GM23338 (cell line): Measurements from ENCODE around the gene SNX32. TPM values are rescaled to one million over a fixed set of nuclear protein-coding genes. Genes with fewer than 3 reads are reported as not detected.

Source experiments
- ATAC-seq: fragments of 200-7000 bp; cut with Tn5 transposase; 3 replicates; pipeline ENCODE4 v1.9.1; 2020
- DNase-seq: peaks from one replicate; pipeline ENCODE4 v3.0.0-alpha.2; 2015; ENCODE audit warnings: low spot score
- H2AFZ ChIP-seq: fragments of 200-600 bp; sonication (generic); 2 replicates; pipeline ENCODE4 v1.8.0; 2016; ENCODE audit warnings: antibody characterized with exemption, mild to moderate bottlenecking, moderate library complexity
- H3F3A ChIP-seq: fragments of 200-600 bp; sonication (generic); replicated peaks from 2 replicates; pipeline ENCODE4 v1.8.0; 2017; ENCODE audit warnings: antibody characterized with exemption, mixed run types, low read depth
- H3K27ac ChIP-seq: fragments of 200-600 bp; sonication (generic); 2 replicates; pipeline ENCODE4 v1.6.1; 2016; ENCODE audit warnings: low read depth
- H3K27me3 ChIP-seq: fragments of 200-600 bp; sonication (generic); 2 replicates; pipeline ENCODE4 v1.8.0; 2016; ENCODE audit warnings: mild to moderate bottlenecking, mixed run types, moderate library complexity; ENCODE audit not compliant: insufficient read depth
- H3K36me3 ChIP-seq: fragments of 200-600 bp; sonication (generic); 2 replicates; pipeline ENCODE4 v1.8.0; 2016; ENCODE audit warnings: mild to moderate bottlenecking; ENCODE audit not compliant: insufficient read depth
- H3K4me1 ChIP-seq: fragments of 200-600 bp; sonication (generic); 2 replicates; pipeline ENCODE4 v1.8.0; 2016; ENCODE audit warnings: mild to moderate bottlenecking, moderate library complexity; ENCODE audit not compliant: insufficient read depth
- H3K4me2 ChIP-seq: fragments of 200-600 bp; sonication (generic); 2 replicates; pipeline ENCODE4 v1.7.1; 2017; ENCODE audit warnings: mixed run types
- H3K4me3 ChIP-seq: fragments of 200-600 bp; sonication (generic); 2 replicates; pipeline ENCODE4 v1.6.1; 2016; ENCODE audit warnings: mixed run types
- H3K79me2 ChIP-seq: fragments of 200-600 bp; sonication (generic); replicated peaks from 2 replicates; pipeline ENCODE4 v1.8.0; 2017; ENCODE audit warnings: mild to moderate bottlenecking; ENCODE audit not compliant: insufficient read depth
- H3K9me2 ChIP-seq: fragments of 200-600 bp; sonication (generic); 2 replicates; pipeline ENCODE4 v1.8.0; 2017; ENCODE audit not compliant: insufficient read depth
- H4K20me1 ChIP-seq: fragments of 200-600 bp; sonication (generic); replicated peaks from 2 replicates; pipeline ENCODE4 v1.8.0; 2017; ENCODE audit warnings: mild to moderate bottlenecking; ENCODE audit not compliant: insufficient read depth
- H3K27ac Mint-ChIP-seq: 2 replicates; pipeline ENCODE4 v1.8.0; 2020; ENCODE audit warnings: inconsistent platforms, mild to moderate bottlenecking, moderate library complexity, mixed read lengths
- H3K27me3 Mint-ChIP-seq: 3 replicates; pipeline ENCODE4 v1.8.0; 2022; ENCODE audit warnings: low read depth, mild to moderate bottlenecking, moderate library complexity, mixed read lengths, inconsistent platforms; ENCODE audit not compliant: insufficient read depth, poor library complexity
- H3K36me3 Mint-ChIP-seq: 3 replicates; pipeline ENCODE4 v1.8.0; 2021; ENCODE audit warnings: low read depth, mild to moderate bottlenecking, inconsistent platforms, moderate library complexity, mixed read lengths
- H3K4me1 Mint-ChIP-seq: 3 replicates; pipeline ENCODE4 v1.8.0; 2020; ENCODE audit warnings: mild to moderate bottlenecking, inconsistent platforms, mixed read lengths
- H3K4me3 Mint-ChIP-seq: 3 replicates; pipeline ENCODE4 v1.8.0; 2021; ENCODE audit warnings: moderate library complexity, mild to moderate bottlenecking, inconsistent platforms, mixed read lengths
- H3K9me3 Mint-ChIP-seq: 3 replicates; pipeline ENCODE4 v1.8.0; 2020; ENCODE audit warnings: moderate library complexity, mild to moderate bottlenecking, inconsistent platforms, mixed read lengths
- CREB1 ChIP-seq: fragments of 250-450 bp; sonication (Bioruptor Pico); IDR thresholded peaks from 2 replicates; pipeline ENCODE4 v1.5.0; 2020; ENCODE audit warnings: low read depth, mild to moderate bottlenecking, moderate library complexity
- EZH2phosphoT487 ChIP-seq: fragments of 200-600 bp; sonication (generic); IDR thresholded peaks from one replicate; pipeline ENCODE4 v1.8.1; 2018; ENCODE audit warnings: antibody characterized with exemption; ENCODE audit not compliant: unreplicated experiment
- JUNB ChIP-seq: IDR thresholded peaks from one replicate; pipeline ENCODE4 v1.6.1; 2016; ENCODE audit warnings: antibody characterized with exemption; ENCODE audit not compliant: unreplicated experiment
- POLR2AphosphoS5 ChIP-seq: IDR thresholded peaks from 2 replicates; pipeline ENCODE4 v1.6.1; 2016; ENCODE audit warnings: antibody characterized with exemption, low read depth
- ZNF331 ChIP-seq: fragments of 250-450 bp; sonication (Bioruptor Pico); IDR thresholded peaks from 2 replicates; pipeline ENCODE4 v1.5.0; 2020; ENCODE audit warnings: low read depth, mild to moderate bottlenecking, moderate library complexity
- polyA plus RNA-seq: library from polyadenylated mRNA; unstranded; fragments of >200 nt; fragmentation: Nextera tagmentation; extraction: Ambion mirVana; gene quantifications from 2 replicates; pipeline ENCODE4 v1.2.1, GENCODE V29; 2016
- total RNA-seq: library from RNA; depleted of rRNA; stranded (reverse); fragments of >200 nt; shearing (Covaris generic); gene quantifications from 2 replicates; pipeline ENCODE4 v1.2.3, GENCODE V29; 2014
- TF ChIP-seq, protein P1 (sequence below): IDR thresholded peaks from one replicate; pipeline ENCODE4 v1.6.1; 2018; ENCODE audit warnings: antibody characterized with exemption; ENCODE audit not compliant: unreplicated experiment
- TF ChIP-seq, protein P2 (sequence below): fragments of 250-450 bp; sonication (Bioruptor Pico); IDR thresholded peaks from 2 replicates; pipeline ENCODE4 v1.5.0; 2020; ENCODE audit warnings: mild to moderate bottlenecking, moderate library complexity

Gene SNX32
- total and polyA plus RNA-seq, 2 experiments from 2014 or later: 0.49 to 1.2 TPM

DNA sequence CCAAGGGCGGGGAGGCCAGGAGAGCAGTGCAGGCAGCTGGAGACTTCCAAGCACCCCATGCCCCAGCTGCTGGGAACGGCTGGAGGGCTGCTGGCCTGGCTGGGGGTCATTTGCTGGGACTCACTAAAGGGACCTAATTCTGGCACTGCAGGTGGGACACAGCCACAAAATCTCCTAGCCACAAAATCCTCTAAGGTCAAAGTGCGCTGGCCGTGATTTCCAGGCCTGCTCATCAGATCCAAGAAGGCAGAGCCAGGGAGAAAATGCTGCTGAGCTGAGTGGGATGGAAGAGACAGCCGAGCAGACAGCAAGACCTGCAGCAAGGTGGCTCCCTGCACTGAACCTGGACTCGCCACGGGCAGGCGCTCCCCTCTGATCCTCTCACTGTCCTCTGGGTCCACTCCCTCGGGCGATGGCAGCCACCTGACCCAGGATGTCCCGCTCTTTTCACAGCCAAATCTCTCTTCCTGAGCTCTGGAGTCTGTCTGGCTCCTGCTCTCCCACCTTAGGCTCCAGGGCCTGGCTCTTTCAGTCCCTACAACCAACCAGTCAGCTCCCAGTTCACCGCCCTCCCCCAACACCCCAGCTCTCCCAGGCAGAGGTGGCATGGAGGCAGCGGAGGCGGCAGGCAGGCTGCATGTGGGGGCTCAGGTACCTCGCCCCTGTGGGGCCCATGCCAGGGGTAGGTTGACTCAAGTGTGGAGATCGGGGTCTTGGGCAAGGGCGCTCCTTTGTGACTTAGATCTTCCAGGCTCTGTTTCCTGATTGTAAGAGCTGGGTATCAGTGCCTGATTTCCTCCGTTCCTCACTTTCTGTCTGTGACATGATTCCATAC lies 32.4 kb upstream of the SNX32 start:
- no peak overlapping the region; the same call in 2 of the 3 replicates for H3K4me3 Mint-ChIP-seq
- Histone ChIP-seq H2AFZ (peak overlapping the region; percentile 78), H3F3A (0 out of 2 replicates have a peak, but pooled peaks cover 4% of the 10 kb centered on the region), H3K9me2 (no peaks in the 10 kb centered on the region), H3K79me2 (no peaks in the 10 kb centered on the region), H3K27ac (no peak overlapping the region), H3K4me1 (peaks cover 7% of the 10 kb centered on the region; the same call in 1 of the 2 replicates), H3K36me3 (no peaks in the 10 kb centered on the region), H3K27me3 (no peaks in the 10 kb centered on the region), H3K4me3 (no peak overlapping the region), H4K20me1 (no peaks in the 10 kb centered on the region), H3K4me2 (no peak overlapping the region)
- H3K4me1 Mint-ChIP-seq: peaks cover 30% of the 10 kb centered on the region
- H3K36me3 Mint-ChIP-seq: no peaks in the 10 kb centered on the region
- TF ChIP-seq POLR2AphosphoS5 (no peak), CREB1 (no peak), ZNF331 (no peak), EZH2phosphoT487 (no peak), JUNB (no peak)
- TF ChIP-seq, protein P1, sequence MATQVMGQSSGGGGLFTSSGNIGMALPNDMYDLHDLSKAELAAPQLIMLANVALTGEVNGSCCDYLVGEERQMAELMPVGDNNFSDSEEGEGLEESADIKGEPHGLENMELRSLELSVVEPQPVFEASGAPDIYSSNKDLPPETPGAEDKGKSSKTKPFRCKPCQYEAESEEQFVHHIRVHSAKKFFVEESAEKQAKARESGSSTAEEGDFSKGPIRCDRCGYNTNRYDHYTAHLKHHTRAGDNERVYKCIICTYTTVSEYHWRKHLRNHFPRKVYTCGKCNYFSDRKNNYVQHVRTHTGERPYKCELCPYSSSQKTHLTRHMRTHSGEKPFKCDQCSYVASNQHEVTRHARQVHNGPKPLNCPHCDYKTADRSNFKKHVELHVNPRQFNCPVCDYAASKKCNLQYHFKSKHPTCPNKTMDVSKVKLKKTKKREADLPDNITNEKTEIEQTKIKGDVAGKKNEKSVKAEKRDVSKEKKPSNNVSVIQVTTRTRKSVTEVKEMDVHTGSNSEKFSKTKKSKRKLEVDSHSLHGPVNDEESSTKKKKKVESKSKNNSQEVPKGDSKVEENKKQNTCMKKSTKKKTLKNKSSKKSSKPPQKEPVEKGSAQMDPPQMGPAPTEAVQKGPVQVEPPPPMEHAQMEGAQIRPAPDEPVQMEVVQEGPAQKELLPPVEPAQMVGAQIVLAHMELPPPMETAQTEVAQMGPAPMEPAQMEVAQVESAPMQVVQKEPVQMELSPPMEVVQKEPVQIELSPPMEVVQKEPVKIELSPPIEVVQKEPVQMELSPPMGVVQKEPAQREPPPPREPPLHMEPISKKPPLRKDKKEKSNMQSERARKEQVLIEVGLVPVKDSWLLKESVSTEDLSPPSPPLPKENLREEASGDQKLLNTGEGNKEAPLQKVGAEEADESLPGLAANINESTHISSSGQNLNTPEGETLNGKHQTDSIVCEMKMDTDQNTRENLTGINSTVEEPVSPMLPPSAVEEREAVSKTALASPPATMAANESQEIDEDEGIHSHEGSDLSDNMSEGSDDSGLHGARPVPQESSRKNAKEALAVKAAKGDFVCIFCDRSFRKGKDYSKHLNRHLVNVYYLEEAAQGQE: no peak
- TF ChIP-seq, protein P2, sequence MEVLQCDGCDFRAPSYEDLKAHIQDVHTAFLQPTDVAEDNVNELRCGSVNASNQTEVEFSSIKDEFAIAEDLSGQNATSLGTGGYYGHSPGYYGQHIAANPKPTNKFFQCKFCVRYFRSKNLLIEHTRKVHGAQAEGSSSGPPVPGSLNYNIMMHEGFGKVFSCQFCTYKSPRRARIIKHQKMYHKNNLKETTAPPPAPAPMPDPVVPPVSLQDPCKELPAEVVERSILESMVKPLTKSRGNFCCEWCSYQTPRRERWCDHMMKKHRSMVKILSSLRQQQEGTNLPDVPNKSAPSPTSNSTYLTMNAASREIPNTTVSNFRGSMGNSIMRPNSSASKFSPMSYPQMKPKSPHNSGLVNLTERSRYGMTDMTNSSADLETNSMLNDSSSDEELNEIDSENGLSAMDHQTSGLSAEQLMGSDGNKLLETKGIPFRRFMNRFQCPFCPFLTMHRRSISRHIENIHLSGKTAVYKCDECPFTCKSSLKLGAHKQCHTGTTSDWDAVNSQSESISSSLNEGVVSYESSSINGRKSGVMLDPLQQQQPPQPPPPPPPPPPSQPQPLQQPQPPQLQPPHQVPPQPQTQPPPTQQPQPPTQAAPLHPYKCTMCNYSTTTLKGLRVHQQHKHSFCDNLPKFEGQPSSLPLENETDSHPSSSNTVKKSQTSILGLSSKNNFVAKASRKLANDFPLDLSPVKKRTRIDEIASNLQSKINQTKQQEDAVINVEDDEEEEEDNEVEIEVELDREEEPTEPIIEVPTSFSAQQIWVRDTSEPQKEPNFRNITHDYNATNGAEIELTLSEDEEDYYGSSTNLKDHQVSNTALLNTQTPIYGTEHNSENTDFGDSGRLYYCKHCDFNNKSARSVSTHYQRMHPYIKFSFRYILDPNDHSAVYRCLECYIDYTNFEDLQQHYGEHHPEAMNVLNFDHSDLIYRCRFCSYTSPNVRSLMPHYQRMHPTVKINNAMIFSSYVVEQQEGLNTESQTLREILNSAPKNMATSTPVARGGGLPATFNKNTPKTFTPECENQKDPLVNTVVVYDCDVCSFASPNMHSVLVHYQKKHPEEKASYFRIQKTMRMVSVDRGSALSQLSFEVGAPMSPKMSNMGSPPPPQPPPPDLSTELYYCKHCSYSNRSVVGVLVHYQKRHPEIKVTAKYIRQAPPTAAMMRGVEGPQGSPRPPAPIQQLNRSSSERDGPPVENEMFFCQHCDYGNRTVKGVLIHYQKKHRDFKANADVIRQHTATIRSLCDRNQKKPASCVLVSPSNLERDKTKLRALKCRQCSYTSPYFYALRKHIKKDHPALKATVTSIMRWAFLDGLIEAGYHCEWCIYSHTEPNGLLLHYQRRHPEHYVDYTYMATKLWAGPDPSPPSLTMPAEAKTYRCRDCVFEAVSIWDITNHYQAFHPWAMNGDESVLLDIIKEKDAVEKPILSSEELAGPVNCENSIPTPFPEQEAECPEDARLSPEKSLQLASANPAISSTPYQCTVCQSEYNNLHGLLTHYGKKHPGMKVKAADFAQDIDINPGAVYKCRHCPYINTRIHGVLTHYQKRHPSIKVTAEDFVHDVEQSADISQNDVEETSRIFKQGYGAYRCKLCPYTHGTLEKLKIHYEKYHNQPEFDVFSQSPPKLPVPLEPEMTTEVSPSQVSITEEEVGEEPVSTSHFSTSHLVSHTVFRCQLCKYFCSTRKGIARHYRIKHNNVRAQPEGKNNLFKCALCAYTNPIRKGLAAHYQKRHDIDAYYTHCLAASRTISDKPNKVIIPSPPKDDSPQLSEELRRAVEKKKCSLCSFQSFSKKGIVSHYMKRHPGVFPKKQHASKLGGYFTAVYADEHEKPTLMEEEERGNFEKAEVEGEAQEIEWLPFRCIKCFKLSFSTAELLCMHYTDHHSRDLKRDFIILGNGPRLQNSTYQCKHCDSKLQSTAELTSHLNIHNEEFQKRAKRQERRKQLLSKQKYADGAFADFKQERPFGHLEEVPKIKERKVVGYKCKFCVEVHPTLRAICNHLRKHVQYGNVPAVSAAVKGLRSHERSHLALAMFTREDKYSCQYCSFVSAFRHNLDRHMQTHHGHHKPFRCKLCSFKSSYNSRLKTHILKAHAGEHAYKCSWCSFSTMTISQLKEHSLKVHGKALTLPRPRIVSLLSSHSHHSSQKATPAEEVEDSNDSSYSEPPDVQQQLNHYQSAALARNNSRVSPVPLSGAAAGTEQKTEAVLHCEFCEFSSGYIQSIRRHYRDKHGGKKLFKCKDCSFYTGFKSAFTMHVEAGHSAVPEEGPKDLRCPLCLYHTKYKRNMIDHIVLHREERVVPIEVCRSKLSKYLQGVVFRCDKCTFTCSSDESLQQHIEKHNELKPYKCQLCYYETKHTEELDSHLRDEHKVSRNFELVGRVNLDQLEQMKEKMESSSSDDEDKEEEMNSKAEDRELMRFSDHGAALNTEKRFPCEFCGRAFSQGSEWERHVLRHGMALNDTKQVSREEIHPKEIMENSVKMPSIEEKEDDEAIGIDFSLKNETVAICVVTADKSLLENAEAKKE (CRISPR knock-in tag): no peak
- H3K27me3 Mint-ChIP-seq: peaks cover 6% of the 10 kb centered on the region
- ATAC-seq (peak; percentile 24), DNase-seq (peak; percentile 24)
- H3K27ac Mint-ChIP-seq: no peak overlapping the region
- H3K9me3 Mint-ChIP-seq: no peaks in the 10 kb centered on the region
